ENCODE data around the gene ROR2.
A peak's percentile ranks its signal among the peaks of the same experiment; 100 is the strongest.

DNA sequence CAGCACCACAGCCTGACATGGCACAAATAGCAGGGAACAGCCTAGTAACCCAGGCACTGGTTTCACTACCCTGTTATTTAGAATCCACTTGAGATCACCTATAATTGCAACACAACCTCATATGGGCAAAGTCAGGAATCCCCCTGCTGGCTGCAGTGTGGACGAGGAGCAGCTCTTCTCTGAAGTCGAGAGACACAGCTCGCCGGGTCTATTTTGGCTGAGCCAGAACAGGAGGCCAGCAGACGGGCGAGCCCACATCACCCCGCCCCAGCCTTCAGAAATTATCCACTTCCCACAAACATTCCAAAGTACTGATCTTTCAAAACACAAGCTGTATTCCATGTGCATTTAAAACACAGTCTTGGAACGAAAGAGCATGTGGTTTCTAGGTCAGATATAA, 179.0 kb downstream of the ROR2 start:
- TF ChIP-seq, protein P1, sequence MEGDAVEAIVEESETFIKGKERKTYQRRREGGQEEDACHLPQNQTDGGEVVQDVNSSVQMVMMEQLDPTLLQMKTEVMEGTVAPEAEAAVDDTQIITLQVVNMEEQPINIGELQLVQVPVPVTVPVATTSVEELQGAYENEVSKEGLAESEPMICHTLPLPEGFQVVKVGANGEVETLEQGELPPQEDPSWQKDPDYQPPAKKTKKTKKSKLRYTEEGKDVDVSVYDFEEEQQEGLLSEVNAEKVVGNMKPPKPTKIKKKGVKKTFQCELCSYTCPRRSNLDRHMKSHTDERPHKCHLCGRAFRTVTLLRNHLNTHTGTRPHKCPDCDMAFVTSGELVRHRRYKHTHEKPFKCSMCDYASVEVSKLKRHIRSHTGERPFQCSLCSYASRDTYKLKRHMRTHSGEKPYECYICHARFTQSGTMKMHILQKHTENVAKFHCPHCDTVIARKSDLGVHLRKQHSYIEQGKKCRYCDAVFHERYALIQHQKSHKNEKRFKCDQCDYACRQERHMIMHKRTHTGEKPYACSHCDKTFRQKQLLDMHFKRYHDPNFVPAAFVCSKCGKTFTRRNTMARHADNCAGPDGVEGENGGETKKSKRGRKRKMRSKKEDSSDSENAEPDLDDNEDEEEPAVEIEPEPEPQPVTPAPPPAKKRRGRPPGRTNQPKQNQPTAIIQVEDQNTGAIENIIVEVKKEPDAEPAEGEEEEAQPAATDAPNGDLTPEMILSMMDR (IDR thresholded peaks at IDR 0.05): peak; percentile 19 to 54 (median 44)
- TF ChIP-seq POLR2A (IDR thresholded peaks at IDR 0.05): no peak

All from uterus (tissue), 2 donors.